ENCODE results near the gene FAM184B.

Gene FAM184B

GRCh38 chr4:17771284-17771908 lies 10.0 kb downstream of the FAM184B start:
- DNase-seq, result no peak

DNA sequence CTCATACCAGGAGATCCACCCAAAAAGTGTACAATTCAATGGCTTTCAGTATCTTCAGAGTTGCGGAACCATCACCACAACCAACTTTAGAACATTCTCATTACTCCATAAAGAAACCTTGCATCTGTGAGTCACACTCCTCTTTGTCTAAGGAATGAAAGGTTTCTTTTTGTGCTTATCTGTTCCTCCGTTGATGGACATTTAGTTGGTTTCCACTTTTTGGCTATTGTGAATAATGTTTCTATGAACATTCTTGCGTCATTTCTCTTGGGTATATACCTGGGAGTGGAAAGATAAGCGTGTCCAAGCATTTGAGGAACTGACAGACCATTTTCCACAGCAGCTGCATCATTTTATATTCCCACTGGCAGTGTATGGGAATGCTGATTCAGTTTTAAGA lies 10.6 kb downstream of the FAM184B start:
- no peak for DNase-seq

- DNase-seq, result no peak
Observed at GRCh38 chr4:17769406-17770174, 11.8 kb downstream of the FAM184B start.

GRCh38 chr4:17766826-17767458 lies 14.5 kb downstream of the FAM184B start:
- no peak for DNase-seq

DNA sequence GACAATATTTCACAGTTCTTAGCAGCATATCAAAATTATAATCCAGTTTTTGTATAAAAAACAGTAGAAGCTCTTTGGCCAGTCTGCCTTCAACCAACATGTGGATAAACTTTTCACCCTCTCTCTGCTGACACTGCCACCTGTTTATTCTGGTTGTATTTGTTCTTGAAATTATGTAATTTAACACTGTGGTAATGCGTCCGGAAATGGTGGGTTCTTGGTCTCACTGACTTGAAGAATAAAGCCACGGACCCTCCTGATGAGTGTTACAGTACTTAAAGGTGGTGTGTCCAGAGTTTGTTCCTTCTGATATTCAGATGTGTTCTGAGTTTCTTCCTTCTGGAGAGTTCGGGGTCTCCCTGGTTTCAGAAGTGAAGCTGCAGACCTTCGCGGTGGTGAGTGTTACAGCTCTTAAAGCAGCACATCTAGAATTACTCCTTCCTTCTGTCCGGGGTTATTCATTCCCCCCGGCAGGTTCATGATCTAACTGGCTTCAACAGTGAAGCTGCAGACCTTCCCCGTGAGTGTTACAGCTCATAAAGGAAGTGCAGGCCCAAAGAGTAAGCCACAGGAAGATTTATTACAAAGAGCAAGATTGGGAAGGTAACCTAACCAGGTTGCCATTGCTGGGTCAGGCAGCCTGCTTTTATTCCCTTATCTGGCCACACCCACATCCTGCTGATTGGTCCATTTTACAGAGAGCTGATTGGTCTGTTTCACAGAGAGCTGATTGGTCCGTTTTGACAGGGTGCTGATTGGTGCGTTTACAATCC lies 15.7 kb downstream of the FAM184B start:
- DNase-seq, result no peak

GRCh38 chr4:17763931-17764330 lies 17.5 kb downstream of the FAM184B start:
- no peak for DNase-seq

- DNase-seq, result no peak
Observed at GRCh38 chr4:17763416-17763815, 18.0 kb downstream of the FAM184B start.

DNA sequence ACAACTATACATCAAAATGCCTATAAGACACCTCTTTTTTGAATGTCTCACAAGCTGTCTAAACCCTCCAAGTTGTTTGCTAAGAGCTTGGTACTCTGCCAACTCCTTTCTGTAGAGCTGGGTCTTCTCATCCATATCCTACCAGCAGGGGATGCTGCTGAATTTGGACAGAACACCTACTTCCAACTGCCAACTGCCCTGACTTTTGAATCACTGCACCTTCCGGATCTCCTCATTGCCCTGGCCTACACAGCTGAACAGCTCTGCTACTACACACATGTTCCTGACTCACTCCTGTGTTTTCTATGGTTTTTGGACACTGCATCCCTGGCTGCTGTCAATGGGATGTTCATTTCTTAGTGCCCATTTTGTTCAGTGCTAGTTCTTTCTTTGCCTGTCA lies 18.7 kb downstream of the FAM184B start:
- no peak for DNase-seq

- DNase-seq, result no peak
Observed at GRCh38 chr4:17761062-17761461, 20.4 kb downstream of the FAM184B start.

GRCh38 chr4:17760626-17761025 lies 20.8 kb downstream of the FAM184B start:
- no peak for DNase-seq

DNA sequence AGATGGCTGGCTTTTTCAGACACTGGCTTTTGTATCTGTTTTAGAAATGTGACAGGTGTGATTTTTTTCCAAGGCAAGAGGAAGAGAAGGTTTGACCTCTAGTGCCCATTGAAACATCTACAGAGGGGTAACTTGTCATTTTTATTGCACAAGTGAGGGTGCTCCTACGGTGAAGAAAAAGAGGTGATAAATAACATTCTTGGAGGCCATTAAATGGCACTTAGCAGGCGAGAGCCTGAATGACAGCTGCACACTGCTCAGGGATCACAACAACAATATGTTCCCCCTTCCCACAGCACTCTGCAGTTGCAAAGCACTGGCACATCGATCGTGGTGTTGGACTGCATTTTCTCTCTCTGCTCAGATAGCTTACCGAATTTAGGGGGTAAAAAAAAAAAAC lies 22.9 kb downstream of the FAM184B start:
- DNase-seq, result no peak

- no peak for DNase-seq
Observed at GRCh38 chr4:17757621-17758020, 23.8 kb downstream of the FAM184B start.

GRCh38 chr4:17753646-17754045 lies 27.8 kb downstream of the FAM184B start:
- DNase-seq, result no peak

- no peak for DNase-seq
Observed at GRCh38 chr4:17740702-17741101, 40.7 kb downstream of the FAM184B start.

DNA sequence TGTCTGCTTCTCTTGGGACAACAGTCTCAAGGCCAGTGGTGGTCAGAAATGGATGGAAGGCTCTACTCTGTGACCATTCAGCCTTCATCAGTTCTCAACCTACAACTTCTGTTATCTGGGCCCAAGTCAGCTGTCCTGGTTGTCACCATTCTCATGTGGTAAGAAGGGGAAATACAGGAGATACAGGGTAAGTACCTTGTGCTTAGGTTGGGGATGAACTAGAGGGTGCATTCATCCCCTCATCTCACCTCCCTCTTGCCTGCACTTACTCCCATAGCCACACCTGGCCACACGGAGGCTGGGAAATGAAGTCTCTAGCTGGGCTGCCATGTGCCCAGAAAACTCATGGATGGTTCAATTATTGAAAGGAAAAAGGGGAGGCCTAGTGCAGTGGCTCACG lies 44.9 kb downstream of the FAM184B start:
- DNase-seq, result no peak

DNA sequence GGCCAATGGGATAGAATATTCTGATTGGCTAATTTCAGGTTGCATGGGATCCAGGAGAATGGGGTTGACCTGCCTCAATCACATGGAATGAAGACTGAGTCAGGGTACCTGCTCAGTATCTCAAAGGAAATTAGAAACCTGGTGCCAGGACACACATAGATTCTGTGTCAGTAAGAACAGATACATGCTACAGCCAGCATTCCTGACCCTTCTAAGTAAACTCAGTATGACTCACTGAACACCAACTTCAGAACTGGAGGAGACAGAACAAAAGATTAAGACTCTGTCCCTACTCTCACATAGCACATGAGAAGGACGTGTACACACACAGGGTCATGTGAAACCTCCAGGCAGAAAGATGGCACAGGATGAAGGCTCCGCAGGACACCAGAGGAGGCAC lies 54.5 kb downstream of the FAM184B start:
- DNase-seq, result no peak

DNA sequence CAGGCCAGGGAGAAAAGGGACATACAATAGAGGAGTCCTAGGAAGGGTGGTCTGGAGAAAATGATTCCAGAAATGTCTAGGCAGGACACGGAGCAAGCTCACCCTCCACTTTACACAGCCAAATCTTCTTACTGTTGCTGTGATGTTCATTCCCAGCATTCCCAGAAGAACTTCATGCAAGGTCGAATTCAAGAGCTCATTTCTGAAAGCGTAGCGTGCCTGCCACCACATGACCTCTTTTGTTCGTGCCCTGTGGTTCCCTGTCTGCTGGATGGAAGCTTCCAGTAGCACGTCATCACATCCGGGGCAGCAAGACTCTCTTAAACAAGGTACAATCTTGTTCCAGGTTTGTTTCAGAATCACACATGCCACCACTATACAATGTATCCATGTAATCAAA lies 57.8 kb downstream of the FAM184B start:
- no peak for DNase-seq

DNA sequence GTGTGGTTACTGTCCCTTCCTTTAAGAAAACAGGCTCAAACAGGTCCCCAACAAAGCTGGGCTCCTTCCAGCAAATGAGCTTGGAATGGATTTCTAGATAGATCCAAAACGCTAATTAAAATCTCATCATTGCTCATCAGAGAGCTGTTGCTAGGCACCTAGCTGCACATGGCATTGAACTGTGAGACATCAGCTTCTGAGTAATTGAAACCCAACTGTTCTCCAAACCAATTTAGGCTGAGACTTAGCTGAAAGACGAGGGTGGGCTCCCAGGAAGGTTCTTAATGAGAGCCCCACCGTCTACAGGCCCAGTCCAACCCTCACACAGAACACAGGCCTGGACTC lies 59.1 kb downstream of the FAM184B start:
- no peak for DNase-seq

DNA sequence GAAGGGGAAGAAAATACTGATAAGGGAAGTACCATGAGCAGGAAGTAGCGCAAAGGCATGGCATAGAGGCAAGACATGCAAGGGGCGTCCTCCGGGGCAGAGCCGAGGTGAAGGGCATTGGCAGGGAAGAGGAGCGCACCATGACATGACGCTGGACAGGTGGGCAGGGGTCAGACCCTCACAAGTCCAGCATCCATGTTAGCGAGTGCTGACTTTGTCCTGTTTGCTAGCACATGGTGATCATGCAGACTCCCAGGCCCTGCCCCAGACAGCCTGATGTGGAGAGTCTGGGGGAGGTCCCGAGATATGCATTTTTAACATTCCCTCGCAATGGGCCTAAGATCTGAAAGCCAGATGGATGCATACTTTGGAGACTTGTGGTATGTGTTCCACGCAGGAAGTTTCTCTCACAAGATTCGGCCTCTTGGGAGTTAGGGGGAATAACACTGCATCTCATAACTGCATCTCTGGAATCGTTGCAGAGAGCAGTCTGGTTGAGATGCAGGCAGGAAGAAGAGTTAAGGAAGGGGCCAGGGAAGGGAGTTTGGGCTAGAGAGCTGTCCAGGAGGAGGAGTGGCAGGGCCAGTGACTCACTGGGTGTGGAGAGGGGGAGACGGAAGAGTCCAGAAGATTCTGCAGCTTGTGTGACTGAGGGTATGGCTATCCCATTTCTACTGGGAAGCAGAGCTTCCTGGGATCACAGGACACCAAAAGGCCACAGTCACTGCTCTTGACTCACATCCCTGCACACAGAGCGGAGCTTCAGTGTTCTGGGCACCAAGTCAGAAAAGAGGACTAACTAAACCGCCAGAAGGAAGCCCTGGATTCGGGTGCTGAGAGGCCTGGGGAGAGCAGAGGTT lies 59.7 kb downstream of the FAM184B start:
- DNase-seq, result no peak

DNA sequence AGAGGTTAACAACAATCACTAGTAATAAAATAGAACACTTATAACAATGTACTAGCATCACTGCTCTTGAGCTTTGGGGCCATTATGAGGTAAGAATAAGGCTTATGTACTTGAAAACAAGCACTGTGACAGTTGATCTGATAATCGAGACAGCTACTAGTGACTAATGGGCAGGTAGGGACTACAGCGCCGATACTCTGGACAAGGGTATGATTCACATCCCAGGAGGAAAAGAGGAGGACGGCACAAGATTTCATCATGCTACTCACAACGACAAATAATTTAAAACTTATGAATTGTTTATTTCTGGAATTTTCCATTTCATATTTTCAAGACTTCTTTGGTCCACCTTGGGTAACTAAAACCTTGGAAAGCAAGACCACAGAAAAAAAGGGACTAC lies 62.3 kb downstream of the FAM184B start:
- DNase-seq, result no peak

GRCh38 chr4:17718471-17718870 lies 63.0 kb downstream of the FAM184B start:
- no peak for DNase-seq

GRCh38 chr4:17717301-17717700 lies 64.1 kb downstream of the FAM184B start:
- DNase-seq, result no peak

- no peak for DNase-seq
Observed at GRCh38 chr4:17715511-17715910, 65.9 kb downstream of the FAM184B start.
